HG02588 (cell line): ENCODE data around the gene TTC33.

ENCODE experiments used
- ATAC-seq: cut with Tn5 transposase; IDR thresholded peaks from one replicate; pipeline ENCODE4 v1.9.1; 2021; ENCODE audit warnings: mild to moderate bottlenecking, moderate library complexity; ENCODE audit not compliant: unreplicated experiment

The TTC33 gene

DNA sequence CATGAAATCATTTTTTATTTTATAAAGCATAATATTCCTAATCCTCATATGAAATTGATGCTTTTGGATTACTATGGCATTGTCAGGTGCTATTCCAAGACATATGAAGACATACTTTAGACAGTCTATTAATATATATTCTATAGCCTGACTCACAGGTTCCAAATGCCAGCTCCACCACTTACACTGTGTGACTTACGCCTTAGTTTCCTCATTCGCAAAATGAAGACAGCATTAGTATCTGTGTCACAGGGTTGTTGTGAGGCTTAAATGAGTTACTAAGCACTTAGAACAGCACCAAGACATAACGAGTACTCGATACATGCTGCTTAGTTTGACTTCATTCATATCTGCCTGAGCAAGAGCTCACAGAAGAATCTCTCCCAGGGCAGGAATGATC is 208.2 kb downstream of the TTC33 start:
- ATAC-seq, result no peak

DNA sequence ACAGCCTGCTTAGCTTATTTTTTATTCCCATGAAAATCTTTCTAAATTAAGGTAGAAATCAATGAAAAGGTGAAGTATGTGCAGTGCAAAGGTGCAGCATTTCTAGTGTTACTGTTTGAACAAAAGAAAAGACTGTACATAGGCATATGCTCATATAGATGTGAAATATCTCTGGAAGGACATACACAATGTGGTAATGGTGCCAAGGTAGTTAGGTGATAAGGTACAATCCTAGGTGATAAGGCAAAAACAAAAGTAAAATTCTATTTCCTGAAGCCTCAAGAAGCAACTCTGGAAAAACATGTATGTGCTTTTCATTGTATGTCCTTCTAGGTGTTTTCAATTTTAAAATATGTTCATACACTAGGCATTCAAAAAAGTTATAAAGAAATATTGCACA is 215.5 kb downstream of the TTC33 start:
- ATAC-seq, result no peak

DNA sequence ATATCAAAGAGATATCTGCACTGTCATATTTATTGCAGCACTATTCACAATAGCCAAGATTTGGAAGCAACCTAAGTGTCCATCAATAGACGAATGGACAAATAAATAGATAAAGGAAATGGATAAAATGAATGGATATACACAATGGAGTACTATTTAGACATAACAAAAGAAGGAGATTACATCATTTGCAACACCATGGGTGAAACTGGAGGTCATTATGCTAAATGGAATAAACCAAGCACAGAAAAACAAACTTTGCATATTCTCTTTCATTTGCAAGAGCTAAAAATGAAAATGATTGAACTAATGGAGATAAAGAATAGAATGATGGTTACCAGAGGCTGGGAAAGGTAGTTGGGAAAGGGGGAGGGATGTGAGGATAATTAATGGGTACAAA is 231.1 kb downstream of the TTC33 start:
- no peak for ATAC-seq

DNA sequence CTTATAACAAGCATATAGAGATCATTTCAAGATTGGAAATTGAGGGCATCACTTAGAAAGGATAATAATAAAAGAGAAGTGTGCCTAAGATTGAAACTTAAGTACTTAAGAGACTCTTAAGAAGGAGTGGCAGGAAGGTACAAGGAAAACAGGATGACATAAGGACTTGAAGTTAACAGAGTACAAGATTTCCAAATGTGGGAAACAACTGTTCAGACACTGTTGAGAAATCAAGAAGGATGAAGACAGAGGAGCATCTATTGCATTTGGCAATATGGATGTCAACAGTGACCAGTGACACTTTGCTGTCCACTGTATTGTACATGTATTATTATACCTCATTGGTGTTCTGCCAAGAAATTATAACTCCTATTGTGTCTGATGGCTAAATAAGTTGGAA is 233.8 kb downstream of the TTC33 start:
- ATAC-seq, result no peak

DNA sequence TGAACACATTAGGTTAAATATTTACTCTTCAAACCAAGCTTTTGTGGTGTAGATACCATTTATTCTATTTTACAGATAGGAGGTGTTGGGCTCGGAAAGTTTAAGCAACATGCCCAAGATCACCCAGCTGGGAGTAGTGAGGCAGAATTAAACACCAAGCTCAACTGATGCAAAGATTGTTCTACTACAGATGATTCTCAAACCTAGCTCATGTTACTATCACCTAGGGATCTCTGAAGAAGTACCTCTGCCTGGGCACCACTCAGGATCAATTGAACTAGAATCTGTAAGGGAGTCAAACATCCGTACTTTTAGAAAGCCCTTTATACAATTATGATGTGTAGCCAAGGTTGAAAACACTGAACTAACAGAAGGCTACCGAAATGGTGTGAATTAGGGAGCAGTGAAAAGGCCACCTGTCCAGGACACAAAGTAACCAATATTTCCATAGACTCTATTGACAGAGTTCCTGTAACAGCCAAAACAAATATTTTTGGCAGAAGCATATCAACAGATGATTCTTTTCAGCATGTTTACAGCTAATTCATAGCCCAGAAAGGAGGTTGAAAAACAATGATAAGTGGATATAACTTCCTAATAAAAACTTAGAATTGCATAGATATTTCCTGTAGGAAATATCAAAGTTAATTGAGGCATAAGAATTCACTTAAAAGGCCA is 234.5 kb downstream of the TTC33 start:
- ATAC-seq, result no peak

DNA sequence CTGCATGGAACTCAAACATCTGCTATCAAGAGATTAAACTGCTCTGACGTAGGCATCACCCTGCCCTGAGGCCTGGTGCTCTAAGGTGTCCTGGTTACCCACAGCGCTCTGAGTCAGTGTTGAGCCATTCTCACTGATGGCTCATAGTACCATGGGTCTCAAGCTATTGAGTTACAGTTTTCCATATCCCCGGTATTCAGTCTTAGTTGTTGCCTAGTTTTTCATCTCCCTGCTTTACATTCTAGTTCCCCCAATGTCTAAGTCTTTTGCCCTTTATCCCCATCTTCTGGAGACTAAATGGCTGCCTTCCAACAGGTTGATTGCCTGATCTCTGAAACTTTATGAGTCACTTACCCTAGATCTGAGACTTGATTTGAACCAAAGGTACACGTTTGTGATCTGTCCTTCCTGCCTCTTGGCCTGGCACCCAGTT is 237.3 kb downstream of the TTC33 start:
- ATAC-seq, result no peak

DNA sequence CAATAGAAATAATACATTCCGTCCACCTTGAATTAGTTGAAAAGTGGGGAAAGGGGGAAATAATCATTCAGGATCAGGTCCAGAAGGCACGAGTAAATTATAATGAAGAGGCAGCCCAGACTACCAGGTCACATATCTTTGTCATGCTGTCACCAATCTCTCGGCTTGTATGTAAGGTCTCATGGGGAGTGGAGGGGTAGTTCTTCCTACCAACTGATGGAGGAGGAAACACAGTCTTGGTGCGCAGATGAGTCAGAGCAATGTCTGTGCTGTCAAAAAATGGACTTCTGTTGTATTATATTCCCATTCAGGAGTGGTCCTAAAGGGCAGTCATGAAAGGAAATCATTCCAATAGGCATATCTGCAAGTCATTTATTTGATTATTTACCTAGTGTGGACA is 240.3 kb downstream of the TTC33 start:
- no peak for ATAC-seq

DNA sequence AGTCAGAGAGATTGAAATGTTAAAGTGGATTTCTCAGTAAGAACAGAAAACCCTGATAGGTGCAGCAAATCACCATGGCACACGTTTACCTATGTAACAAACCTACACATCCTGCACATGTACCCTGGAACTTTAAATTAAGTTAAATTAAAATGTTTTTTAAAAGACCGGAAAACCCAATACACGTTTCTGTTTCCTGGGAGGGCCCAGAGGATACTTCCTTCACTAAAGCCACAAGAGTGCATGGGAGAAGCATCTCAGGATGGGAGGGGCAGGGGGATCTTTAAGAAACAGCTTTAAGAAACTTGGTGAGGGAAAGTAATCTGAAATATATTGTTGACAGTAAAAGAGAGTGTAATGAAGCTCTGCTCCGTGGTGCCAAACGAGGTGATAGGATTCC is 240.8 kb downstream of the TTC33 start:
- no peak for ATAC-seq

DNA sequence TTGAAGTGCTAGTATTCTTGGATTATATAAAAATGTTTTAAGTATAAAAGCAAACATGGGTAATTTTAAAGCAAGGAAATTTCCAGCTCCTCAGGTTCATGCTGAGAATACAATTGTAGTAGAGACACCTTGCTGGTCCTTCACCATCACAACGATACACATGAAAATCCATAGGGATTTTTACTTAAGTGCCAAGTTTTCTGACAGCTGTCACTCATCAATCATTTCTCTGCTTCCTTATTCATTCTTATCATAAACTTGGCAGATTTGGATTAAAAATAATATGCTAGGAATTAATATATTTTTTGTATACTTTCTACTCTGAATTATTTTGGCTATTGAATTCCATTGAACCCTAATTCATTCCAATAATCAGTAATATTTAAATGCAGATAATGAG is 244.0 kb downstream of the TTC33 start:
- ATAC-seq, result no peak

DNA sequence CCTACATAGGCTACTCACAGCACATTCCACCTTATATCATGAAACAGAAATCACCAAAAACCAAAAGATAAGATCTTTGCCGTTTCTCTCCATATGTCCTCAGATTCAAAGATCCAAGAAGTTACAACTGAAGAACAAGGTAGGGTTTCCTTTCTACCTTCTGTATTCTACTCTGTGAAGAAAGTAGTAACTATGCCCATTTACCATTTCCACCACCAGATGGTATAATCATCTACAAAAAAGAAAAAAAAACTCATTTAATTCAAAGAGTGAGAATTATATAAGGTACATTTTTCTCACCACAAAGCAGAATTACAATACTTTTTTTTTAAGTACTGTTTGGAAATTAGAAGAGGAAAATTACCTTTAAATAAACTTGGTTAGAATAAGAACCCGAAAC is 248.7 kb downstream of the TTC33 start:
- ATAC-seq, result no peak

DNA sequence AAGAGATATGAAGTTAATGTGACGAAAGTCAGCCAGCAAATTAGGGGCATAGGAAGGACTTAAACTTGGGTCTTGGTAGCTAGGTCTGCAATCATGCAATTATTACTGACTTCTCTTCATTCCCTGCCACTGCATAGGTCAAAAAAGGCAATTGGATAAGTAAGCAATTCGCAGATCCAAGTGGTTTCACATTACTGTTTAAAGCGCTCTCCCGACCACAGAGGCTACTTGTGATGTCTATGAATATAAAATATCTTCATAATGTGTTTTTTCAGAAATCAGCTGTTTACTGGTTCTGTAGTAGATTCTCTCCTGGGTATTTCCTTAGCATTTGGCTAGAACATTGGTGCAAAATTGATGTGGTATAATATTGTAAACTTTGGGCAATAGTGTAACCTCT is 250.7 kb downstream of the TTC33 start:
- no peak for ATAC-seq

DNA sequence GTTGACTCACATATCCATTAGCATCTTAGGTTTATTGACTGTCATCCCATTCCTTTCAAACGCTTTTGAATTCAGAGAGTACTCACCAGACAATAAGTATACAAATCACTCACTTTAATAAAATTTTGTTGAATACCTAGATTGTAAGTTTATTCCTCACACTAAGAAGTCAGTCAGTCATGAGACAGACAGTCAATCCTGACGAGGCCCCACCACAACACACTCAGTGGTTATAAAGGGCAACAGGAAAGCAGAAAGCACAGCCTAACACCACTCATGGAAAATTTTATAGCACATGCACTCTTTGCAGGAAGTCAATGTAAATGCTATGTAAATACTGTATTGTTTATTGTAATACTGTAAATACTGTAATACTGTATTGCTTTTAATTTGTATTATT is 252.3 kb downstream of the TTC33 start:
- ATAC-seq, result no peak

DNA sequence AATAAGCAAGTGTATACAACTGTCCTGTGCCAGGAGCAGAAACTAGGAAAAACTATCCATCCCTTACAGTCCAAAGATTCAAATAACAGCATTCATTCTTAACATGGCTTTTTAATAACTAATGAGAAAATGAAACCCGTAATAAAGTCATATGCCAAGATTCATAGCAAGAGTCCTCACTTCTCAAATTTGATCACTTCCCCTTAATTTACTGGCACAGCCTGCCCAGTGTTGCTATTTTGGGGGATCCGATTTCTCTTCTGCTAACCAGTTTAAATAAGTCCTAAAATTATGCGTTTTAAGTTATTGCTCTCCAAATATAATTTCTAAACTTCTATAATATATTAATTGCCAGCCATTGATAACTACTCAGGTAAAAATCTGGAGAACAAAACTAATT is 253.0 kb downstream of the TTC33 start:
- ATAC-seq, result no peak

DNA sequence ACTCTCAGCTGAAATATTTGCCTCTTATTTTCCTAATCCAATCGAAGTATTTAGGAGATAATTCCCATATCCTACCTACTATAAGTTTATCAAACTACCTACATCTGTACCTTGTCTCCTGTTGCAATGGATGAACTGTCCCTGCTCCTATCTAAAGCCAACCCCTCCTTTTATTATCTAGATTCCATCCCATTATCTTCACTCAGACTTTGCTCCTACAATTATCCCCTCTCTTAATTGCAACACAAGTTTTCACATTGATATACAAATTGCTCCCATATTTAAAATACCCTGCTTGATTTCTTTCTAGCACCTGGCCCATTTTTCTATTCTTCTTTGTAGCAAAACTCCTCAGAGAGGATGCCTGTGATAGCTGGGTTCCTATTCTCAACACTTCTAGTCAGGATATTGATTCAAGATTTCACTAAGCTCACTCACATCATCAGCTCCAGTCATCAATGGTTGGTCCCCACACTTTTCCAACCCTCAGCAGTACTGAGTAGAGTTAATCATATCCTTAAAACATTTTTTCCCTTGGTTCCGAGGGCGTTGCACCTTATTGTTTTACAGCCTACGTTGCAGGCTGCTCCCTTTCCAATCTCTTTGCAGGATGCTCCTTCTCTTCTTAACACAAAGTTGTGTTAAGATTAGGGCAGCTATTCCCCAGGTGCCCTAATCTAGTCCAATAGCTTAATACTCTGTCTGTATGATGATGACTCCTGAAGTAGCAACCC is 253.9 kb downstream of the TTC33 start:
- no peak for ATAC-seq

DNA sequence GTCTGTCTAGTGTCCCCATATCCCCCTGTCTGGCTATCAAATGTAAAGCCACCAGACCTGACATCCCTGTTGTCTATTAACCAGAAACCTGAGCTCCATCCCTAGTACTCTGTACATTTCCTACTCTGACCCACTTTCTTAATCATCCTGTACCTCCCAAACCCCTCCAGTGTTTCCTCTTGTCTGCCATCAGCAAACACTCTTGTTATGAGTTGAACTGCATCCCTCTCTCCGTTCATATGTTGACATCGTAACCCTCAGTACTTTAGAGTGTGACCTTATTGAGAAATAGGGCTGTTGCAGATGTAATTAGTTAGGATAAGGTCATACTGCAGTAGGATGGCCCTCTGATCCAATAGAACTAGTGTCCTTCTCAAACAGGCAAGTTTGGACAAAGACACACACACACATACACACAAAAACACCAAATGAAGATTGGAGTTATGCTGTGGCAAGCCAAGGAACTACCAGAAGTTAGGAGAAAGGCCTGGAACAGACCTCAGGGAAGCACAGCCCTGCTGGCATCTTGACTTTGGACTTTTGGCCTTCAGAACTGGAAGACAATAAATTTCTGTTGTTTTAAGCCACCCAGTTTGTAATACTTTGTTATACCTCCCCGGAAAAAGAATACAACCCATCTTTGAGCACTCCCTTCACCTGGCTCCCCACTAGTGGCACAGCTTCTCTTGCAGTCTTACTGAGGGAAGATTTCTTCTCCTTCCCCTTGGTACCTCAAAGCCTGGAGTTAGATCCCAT is 256.1 kb downstream of the TTC33 start:
- no peak for ATAC-seq

DNA sequence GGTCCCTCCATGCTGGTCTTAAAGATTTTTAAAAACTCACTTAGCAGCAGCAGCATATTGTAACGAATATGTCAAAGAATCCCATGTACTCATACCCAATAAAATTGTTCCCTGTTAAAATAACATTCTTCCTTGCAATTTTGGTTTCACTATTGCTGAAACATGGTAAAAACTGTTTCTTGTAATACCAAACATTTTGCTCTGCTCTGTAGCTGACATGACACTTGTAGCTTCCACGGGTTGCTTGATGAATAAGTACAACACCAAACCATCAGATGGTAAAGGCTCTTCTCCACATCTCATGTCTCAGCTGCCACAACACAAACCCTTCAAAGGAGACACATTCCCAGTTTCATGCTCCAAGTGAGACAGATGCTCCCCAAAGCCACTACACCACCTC is 256.8 kb downstream of the TTC33 start:
- ATAC-seq, result no peak

DNA sequence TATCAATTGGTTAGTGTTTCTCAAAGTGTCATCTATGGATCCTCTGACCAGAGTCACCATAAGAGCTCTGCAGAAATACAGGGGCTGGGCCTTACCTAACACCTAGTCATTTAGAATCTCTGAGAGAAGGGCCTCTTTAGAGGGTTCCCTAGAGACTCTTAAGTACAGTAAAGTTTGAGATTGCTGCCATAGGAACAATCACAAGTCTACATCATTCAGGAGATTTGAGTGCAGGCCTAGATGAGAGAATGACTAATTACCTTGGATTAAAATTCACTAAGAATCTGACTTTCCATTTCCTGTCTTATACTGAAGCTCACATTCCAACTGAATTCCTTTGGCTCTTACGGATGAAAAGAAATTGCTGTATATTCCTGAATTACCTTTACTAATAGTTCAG is 258.2 kb downstream of the TTC33 start:
- no peak for ATAC-seq

DNA sequence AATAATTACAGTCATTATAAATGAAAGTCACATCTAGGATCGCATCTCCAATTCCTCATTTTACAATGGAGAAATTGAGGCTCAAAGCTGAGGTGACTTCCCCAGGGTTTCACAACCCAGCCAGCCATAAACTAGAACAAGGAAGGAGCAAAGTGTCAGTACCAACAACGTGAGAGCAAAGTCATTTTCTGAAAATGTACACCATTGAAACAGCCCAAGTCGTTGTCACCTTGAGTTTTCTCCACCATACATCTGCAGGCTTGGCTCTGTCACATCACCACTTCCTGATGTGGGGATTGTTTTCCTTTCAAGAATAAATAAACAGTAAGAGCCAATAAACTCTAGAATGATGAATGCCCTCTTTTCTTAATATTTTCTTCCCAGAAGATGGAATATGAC is 260.5 kb downstream of the TTC33 start:
- no peak for ATAC-seq

DNA sequence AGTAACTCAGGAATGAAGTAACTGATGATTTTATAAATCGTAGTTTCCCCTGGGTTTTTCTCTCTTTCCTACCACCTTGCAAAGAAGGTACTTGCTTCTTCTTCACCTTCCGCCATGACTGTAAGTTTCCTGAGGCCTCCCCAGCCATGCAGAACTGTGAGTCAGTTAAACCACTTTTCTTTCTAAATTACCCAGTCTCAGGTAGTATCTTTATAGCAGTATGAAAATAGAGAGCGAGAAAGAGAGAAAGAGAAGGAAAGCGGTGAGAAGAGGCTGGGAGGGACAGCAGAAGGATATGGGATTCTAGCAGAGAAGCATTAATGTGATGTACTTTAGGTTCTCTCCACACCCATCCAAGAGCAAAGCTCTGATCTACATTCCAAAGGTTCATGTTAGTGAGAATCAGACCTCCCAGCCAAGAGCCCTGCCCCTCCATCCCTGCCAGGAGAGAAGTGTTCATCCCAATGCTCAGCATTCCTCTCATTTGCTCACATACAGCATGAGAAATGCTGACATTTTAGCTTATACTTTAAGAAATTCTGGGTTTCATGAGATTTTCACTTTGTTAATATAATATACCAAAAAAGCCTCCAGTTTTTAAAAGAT is 261.0 kb downstream of the TTC33 start:
- ATAC-seq, result no peak

DNA sequence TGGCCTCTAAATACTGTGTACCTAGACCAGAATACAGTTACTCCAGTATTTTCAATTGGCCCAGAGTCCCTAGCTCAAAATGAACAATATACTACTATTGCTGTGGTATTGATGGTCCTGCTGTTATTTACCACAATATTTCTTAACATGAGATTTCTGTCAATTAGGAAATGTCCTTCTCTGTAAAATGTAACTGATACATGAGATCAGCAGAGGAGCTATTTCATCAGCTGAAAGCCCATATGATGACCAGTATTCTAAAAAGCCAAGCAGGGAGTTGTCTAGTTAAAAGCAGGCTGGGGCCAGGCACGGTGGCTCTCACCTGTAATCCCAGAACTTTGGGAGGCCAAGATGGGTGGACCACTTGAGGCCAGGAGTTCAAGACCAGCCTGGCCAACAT is 263.7 kb downstream of the TTC33 start:
- ATAC-seq, result no peak

DNA sequence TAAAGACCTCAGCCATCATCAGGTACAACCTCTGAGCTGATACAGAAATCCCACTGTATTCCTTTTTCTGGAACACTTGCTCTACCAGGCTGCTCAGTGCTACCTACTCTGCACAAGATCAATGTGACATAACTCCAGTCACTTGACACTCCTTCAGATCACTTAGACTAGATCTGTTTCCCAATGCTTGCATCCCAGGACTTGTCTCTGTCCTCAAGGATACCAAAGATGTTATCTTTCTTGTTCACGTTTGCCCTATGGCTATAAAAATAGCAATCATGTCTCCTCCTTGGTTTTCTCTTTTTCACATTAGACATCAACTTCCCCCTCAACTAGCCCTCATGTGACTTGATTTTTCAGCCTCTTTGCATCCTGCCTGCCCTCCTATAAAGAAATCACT is 264.1 kb downstream of the TTC33 start:
- ATAC-seq, result no peak
